Fibroblast of peridontal ligament (primary cell): ENCODE measurements around the gene CRADD.
"Not testable (repeated sequence)": the region's sequence is repeated elsewhere in the genome, so short reads cannot be mapped to it uniquely, and the experiment has no call there.

Experiments
- DNase-seq: peaks from one replicate; pipeline ENCODE4 v3.0.0-alpha.2; 2010; ENCODE audit errors: extremely low read depth

The CRADD gene

GRCh38 chr12:93758801-93759373, 81.7 kb downstream of the CRADD start:
- DNase-seq = peak; percentile 45

GRCh38 chr12:93759512-93760081, 82.4 kb downstream of the CRADD start:
- no peak for DNase-seq

GRCh38 chr12:93760275-93760875, 83.2 kb downstream of the CRADD start:
- DNase-seq = no peak

GRCh38 chr12:93762059-93762719, 85.0 kb downstream of the CRADD start:
- peak; percentile 77 for DNase-seq

- no peak for DNase-seq
Measured at GRCh38 chr12:93762912-93763553, 85.9 kb downstream of the CRADD start.

GRCh38 chr12:93763746-93764147, 86.6 kb downstream of the CRADD start:
- no peak for DNase-seq

- no peak for DNase-seq
Measured at GRCh38 chr12:93766371-93766770, 89.2 kb downstream of the CRADD start.

GRCh38 chr12:93766796-93767523, 89.8 kb downstream of the CRADD start:
- DNase-seq = peak; percentile 93

GRCh38 chr12:93767524-93767863, 90.3 kb downstream of the CRADD start:
- no peak for DNase-seq

GRCh38 chr12:93772003-93772700, 95.0 kb downstream of the CRADD start:
- no peak for DNase-seq

GRCh38 chr12:93773122-93773871, 96.1 kb downstream of the CRADD start:
- peak; percentile 59 for DNase-seq

GRCh38 chr12:93776581-93777018, 99.4 kb downstream of the CRADD start:
- peak; percentile 99 for DNase-seq

- peak; percentile 75 for DNase-seq
Measured at GRCh38 chr12:93777254-93777653, 100.1 kb downstream of the CRADD start.

- peak; percentile 98 for DNase-seq
Measured at GRCh38 chr12:93778306-93778705, 101.1 kb downstream of the CRADD start.

- DNase-seq = no peak
Measured at GRCh38 chr12:93778766-93779165, 101.6 kb downstream of the CRADD start.

- DNase-seq = peak; percentile 64
Measured at GRCh38 chr12:93780101-93780641, 103.0 kb downstream of the CRADD start.

- DNase-seq = not testable (repeated sequence)
Measured at GRCh38 chr12:93780886-93781285, 103.7 kb downstream of the CRADD start.

GRCh38 chr12:93781961-93782360, 104.8 kb downstream of the CRADD start:
- DNase-seq = not testable (repeated sequence)

- DNase-seq = peak; percentile 55
Measured at GRCh38 chr12:93782853-93783252, 105.7 kb downstream of the CRADD start.

GRCh38 chr12:93783832-93784231, 106.7 kb downstream of the CRADD start:
- no peak for DNase-seq
